Retina (tissue), 1 donor: ENCODE measurements around the gene DPEP2.
"Not testable (repeated sequence)": the region's sequence is repeated elsewhere in the genome, so short reads cannot be mapped to it uniquely, and the experiment has no call there.

ENCODE experiments used
- DNase-seq: peaks from one replicate; pipeline ENCODE4 v3.0.0-alpha.2; 2016

DPEP2 gene

GRCh38 chr16:67998779-67999688 lies at the start of gene DPEP2:
TSS of gene DPEP2 (minus strand) at chr16:67999484. CDS start at chr16:67993212, 6,272 bp downstream.
- not testable (repeated sequence) for DNase-seq

GRCh38 chr16:68047987-68048386 lies 48.7 kb upstream of the DPEP2 start:
- no peak for DNase-seq

GRCh38 chr16:68046106-68046505 lies 46.8 kb upstream of the DPEP2 start:
- DNase-seq, result no peak

- no peak for DNase-seq
Observed at GRCh38 chr16:68041783-68042182, 42.5 kb upstream of the DPEP2 start.

GRCh38 chr16:68040506-68041288 lies 41.4 kb upstream of the DPEP2 start:
- peak; percentile 68 for DNase-seq

- DNase-seq, result no peak
Observed at GRCh38 chr16:68037841-68038597, 38.7 kb upstream of the DPEP2 start.

DNA sequence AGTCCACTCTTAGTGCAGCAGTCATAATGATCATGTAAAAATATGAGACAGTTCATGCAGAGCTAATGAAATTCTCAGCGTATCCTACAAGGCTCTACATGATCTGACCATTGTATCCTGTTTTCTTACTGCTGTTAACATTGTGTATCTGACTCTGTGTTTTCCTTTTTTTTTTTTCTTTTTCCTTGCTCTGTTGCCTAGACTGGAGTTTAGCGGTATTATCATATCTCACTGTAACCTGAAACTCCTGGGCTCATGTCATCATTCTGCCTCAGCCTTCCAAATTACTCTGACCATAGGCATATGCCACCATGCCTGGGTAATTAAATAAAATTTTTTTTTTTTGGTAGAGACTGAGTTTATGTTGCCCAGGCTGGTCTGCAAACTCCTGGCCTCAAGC lies 35.9 kb upstream of the DPEP2 start:
- no peak for DNase-seq

DNA sequence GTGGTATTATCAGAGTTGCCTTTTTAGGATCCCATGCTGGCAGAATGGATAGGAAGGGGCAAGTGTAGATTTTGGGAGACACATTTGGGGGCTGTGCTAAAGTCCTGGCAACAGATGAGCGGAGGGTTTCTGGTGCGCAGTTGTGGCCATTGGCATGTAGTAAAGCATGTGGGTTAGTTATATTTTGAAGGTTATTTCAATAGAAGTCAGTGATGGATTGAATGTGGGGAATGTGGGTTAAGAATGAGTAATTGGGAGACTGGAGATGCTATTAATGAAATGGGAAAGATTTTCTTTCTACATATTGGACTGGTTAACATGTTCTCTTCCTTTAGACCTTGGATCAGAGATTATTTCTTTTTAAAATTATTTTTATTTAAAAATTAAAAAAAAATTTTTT lies 33.8 kb upstream of the DPEP2 start:
- no peak for DNase-seq

DNA sequence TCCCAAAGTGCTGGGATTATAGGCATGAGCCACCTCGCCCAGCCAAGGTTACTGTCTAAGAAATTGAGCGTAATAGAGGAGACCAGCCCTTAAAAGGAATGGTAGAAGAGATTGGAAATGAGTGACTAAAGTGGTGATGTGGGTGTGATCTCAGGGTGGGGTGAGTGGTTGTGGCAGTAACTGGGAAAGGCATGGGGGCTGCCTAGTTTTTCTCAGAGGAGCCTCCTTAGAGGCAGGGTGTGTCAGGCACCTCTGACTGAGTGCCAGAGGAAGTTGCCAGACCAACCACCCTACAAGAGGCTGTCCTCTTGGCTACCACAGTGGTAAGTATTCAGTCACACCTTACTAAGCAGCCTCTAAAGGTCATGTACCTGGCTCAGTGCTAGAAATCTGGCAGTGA lies 32.7 kb upstream of the DPEP2 start:
- DNase-seq, result no peak

DNA sequence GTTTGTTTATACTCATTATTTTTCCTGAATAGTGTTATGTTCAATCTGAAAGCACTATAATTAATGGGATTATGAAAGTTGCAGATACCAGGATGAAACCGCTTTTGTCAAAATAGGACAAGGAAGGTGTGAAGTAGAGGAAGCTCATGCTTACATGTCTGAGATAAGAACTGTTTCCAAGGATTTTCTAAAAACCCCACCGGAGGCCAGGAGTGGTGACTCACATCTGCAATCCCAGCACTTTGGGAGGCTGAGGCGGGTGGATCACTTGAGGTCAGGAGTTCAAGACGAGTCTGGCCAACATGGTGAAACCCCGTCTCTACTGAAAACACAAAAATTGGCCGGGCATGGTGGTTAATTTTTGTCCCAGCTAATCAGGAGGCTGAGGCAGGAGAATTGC lies 30.8 kb upstream of the DPEP2 start:
- DNase-seq, result not testable (repeated sequence)

DNA sequence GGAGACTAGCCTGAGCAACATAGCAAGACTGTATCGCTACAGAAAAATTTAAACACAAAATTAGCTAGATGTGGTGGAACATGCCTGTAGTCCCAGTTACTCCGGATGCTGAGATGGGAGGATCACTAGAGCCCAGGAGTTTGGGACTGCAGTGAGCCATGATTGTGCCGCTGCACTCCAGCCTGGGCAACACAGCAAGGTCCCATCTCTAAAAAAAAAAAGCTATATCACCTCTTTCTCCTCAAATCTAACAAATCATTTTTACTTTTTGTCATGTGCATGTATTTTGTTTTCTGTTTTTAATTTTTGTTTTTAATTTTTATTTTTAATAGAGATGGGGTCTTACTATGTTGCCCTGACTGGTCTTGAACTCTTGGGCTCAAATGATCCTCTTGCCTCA lies 29.7 kb upstream of the DPEP2 start:
- no peak for DNase-seq

DNA sequence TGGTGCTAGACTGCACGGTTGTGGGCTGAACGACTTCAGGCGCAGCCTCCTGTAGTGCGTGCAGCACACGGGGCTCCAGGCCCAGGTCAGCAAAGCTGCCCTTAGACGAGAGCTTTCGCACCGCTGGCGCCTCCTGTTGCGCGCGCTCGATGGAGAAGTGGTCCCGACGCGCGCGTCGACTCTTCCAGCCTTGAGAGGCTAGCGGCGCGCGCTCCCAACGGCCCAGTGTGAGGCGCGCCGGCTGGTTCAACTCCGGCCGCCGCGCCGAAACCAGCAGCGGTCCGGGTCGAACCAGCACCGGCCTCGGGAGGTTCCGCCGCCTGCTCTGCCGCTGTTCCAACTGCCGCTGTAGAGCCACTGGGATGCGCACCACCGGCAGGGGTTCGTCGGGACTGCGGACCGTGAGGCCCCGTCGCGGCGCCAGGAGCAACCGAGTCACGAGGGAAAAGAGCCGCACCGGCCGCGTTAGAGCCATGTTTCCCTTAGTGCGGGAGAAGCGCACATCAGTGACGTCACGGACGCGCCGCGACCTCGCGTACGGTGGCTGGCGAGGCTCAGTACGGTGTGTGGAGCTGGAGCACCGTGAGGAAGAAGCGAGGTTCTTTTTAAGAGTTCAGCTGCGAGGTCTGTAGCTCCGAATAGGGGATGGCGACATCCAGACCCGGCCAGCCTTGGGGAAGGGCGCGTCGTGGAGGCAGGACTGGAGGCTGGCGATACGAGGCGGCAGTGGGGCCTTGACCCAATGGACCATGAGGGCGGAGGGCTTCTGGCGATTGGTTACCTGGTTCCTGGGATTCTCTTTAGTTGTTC lies 23.6 kb upstream of the DPEP2 start, which contains the start of the genes DDX28 and DUS2:
Gene DDX28, minus strand, starts transcription at position 505 of the 810 bp plus-strand sequence. Its CDS starts 30 bp downstream, at position 475.
Gene DUS2, plus strand, starts transcription at position 557 of the 810 bp plus-strand sequence. CDS start 14,740 bp downstream, outside the sequence.
- peak; percentile 99 for DNase-seq

DNA sequence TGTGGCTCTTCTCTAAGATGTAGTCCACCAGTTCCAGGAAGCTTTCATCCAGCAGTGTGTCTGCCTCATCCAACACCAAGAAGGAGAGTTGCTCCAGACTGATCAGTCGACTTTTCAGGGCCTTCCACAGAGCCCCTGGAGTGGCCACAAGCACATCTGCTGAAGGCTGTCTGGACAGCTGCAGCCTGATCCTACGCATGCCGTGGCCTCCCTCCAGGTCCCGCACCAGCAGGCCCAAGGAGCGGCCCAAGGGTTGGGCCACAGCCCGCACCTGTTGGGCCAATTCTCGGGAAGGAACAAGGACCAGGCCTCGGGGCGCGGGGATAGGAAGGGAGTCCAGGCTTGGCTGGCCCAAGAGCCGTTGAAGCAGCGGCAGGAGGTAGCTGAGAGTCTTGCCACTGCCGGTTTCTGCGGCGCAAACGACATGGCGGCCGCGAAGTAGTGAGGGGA lies 23.0 kb upstream of the DPEP2 start:
- no peak for DNase-seq

GRCh38 chr16:68021490-68021889 lies 22.2 kb upstream of the DPEP2 start:
- DNase-seq, result no peak

- no peak for DNase-seq
Observed at GRCh38 chr16:68019167-68019680, 19.9 kb upstream of the DPEP2 start.

DNA sequence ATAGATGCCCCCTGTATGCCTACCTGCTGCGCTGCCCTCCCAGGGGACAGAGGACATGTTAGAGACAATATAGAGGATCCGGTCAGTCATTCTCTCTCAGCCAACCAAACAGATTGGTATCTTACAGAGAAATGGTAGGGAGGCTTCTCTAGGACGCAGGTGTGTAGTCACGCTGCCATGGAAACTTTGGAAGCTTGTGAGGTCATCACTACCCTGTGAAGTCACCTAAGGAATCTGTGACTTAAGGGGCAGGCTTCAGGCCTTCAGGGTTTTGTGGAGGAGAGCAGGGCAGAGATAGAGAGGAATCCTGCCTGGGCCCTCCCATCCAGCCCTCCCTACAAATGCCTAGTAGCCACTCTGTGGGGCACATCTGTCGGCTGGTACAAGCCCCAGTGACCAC lies 16.4 kb upstream of the DPEP2 start, which contains the start of gene DPEP2NB:
Gene DPEP2NB, minus strand, starts transcription at position 231 of the 400 bp plus-strand sequence. Its CDS starts 141 bp downstream, at position 90.
- DNase-seq, result no peak

- no peak for DNase-seq
Observed at GRCh38 chr16:68013440-68013839, 14.2 kb upstream of the DPEP2 start.

DNA sequence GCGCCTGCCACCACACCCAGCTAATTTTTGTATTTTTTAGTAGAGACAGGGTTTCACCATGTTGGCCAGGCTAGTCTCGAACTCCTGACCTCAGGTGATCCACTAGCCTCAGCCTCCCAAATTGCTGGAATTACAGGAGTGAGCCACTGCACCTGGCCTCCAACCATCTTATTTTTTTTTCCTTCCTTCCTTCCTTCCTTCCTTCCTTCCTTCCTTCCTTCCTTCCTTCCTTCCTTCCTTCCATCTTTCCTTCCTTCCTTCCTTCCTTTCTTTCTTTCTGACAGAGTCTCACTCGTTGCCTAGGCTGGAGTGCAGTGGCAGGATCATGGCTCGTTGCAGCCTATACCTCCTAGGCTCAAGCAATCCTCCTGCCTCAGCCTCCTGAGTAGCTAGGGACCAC lies 10.6 kb upstream of the DPEP2 start:
- not testable (repeated sequence) for DNase-seq

DNA sequence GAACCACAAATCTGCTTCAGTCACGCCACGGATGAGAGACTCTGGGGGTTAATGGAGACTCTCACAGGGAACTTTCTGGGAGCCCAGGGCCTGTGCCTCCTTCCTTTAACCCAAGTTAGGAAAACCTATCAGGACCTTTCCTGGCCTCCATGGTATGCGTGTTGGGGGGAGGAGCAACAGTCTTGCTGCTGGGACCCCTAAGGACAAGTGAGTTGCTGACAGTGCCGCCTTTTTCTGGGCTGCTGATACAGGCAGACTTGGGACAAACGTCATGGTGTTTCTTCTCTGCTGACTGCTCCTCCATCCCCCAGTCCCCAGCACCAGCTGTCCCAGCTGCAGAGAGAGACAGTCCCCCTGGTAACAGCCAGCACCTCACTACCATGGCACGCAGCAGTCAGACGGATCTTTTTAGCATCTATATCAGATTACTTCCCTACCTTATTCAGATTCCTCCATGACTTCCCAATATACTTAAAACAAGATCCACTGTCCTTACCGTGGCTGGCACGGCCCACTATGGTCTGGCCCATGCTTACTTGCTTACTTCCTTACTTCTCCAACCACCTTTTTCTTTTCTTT lies 10.0 kb upstream of the DPEP2 start:
- no peak for DNase-seq

- no peak for DNase-seq
Observed at GRCh38 chr16:68005786-68006286, 6.6 kb upstream of the DPEP2 start.

GRCh38 chr16:68005211-68005610 lies 5.9 kb upstream of the DPEP2 start:
- DNase-seq, result no peak
